ENCODE data around the gene HPGD.

DNA sequence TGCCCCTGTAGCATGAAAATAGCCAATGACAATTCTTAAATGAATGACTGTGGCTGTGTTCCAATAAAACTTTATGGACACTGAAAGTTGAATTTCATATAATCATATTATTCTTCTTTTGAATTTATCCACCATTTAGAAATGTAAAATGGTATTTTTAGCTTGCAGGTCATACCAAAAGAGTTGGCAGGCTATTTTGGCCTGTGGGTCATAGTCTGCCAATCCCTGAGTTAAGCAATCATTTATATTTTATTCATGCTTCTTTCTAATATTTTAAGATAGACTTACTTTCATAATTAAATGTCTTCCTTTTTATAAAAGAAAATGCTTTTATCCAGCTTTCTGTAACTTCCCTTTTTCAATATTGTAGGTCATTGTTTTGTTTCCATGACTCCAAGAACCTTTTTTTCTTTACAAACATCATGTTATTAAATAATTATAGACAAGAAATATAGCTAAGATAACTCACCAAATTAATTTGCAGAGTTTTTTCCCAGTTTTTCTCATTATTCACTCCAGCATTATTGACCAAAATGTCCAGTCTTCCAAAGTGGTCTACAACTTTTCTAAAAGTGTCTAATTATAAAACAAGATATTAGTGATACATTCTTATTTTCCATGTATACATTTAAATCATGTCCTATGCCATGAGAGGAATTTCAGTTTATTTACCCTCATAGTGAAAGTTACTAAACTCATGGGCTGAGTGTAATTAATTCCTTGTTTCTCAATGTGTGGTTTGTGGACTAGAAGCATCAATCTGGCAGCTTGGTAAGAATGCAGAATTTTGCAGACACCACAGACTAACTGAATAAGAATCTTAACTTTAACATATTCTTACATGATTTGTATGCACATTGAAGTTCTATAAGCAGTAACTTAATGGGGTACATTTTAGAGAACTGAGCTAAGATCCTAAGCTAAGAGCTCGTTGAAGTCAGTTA, 4.5 kb downstream of the HPGD start:
- TF ChIP-seq EP300 (IDR thresholded peaks at IDR 0.05; ENCODE audit: borderline replicate concordance in 1 of 2, low read depth in 1 of 2, low read length in 1 of 2), result no peak
- TF ChIP-seq RAD21 (IDR thresholded peaks at IDR 0.05; ENCODE audit: low read length), result no peak
- TF ChIP-seq RXRA (IDR thresholded peaks at IDR 0.05; ENCODE audit: borderline replicate concordance, low read depth), result no peak
- no peak for TF ChIP-seq GABPA (IDR thresholded peaks at IDR 0.05; ENCODE audit: low read depth)
- no peak for TF ChIP-seq CTCF (IDR thresholded peaks at IDR 0.05)
- no peak for TF ChIP-seq ELF1 (IDR thresholded peaks at IDR 0.05)

Measured in SK-N-SH (cell line).